Body of pancreas (tissue), 4 donors: ENCODE measurements around the gene VPS18.

Experiments used
- CTCF ChIP-seq, 7 experiments: fragments of 450-650 bp in 4 of 7; fragments of 200-600 bp in 3 of 7; sonication (generic) in 3 of 7; IDR thresholded peaks; one replicate each; pipeline ENCODE4 v1.5.1; 2016 to 2019; ENCODE audit warnings: antibody characterized with exemption in 7 of 7
- POLR2A ChIP-seq, 3 donors: fragments of 450-650 bp; IDR thresholded peaks; one replicate each; pipeline ENCODE4 v1.6.1; 2016; ENCODE audit warnings: antibody characterized with exemption in 3 of 3, mild to moderate bottlenecking in 2 of 3

- no peak for TF ChIP-seq CTCF (IDR thresholded peaks at IDR 0.05)
- no peak for TF ChIP-seq POLR2A (IDR thresholded peaks at IDR 0.05)
Observed at GRCh38 chr15:40858706-40859105, 35.5 kb upstream of the VPS18 start.
